NCI-H526 treated with DMSO at 0.1 percent for 48 hours (cell line): ENCODE results near the gene LIN28B.
"Not testable (repeated sequence)": the region's sequence is repeated elsewhere in the genome, so short reads cannot be mapped to it uniquely, and the experiment has no call there.

Experiments
- DNase-seq: peaks from one replicate; lab custom pipeline; 2025; lab: John Stamatoyannopoulos, UW

LIN28B gene

GRCh38 chr6:105069821-105070445 lies 113.0 kb downstream of the LIN28B start:
- DNase-seq: no peak

GRCh38 chr6:105072798-105073199 lies 115.9 kb downstream of the LIN28B start:
- DNase-seq: no peak

- no peak for DNase-seq
Measured at GRCh38 chr6:105075210-105075609, 118.3 kb downstream of the LIN28B start.

GRCh38 chr6:105076418-105076817 lies 119.5 kb downstream of the LIN28B start:
- not testable (repeated sequence) for DNase-seq

- DNase-seq: peak; percentile 32
Measured at GRCh38 chr6:105077596-105078385, 120.9 kb downstream of the LIN28B start.

- DNase-seq: no peak
Measured at GRCh38 chr6:105078386-105078708, 121.4 kb downstream of the LIN28B start.

- no peak for DNase-seq
Measured at GRCh38 chr6:105080279-105080678, 123.4 kb downstream of the LIN28B start.

GRCh38 chr6:105081662-105082061 lies 124.8 kb downstream of the LIN28B start:
- not testable (repeated sequence) for DNase-seq

GRCh38 chr6:105087571-105088211 lies 130.8 kb downstream of the LIN28B start:
- DNase-seq: peak; percentile 60

- DNase-seq: no peak
Measured at GRCh38 chr6:105091140-105091829, 134.4 kb downstream of the LIN28B start.

- DNase-seq: no peak
Measured at GRCh38 chr6:105094133-105094640, 137.3 kb downstream of the LIN28B start.

- no peak for DNase-seq
Measured at GRCh38 chr6:105095139-105095538, 138.2 kb downstream of the LIN28B start.

- DNase-seq: no peak
Measured at GRCh38 chr6:105097288-105097687, 140.4 kb downstream of the LIN28B start.

GRCh38 chr6:105099371-105099770 lies 142.5 kb downstream of the LIN28B start:
- no peak for DNase-seq

- DNase-seq: no peak
Measured at GRCh38 chr6:105102186-105102585, 145.3 kb downstream of the LIN28B start.

GRCh38 chr6:105105094-105105493 lies 148.2 kb downstream of the LIN28B start:
- no peak for DNase-seq

- no peak for DNase-seq
Measured at GRCh38 chr6:105106260-105106659, 149.4 kb downstream of the LIN28B start.

GRCh38 chr6:105107207-105107606 lies 150.3 kb downstream of the LIN28B start:
- DNase-seq: no peak

- DNase-seq: no peak
Measured at GRCh38 chr6:105108631-105109262, 151.8 kb downstream of the LIN28B start.

- no peak for DNase-seq
Measured at GRCh38 chr6:105109955-105110895, 153.3 kb downstream of the LIN28B start.

GRCh38 chr6:105111105-105111504 lies 154.2 kb downstream of the LIN28B start:
- no peak for DNase-seq
